GM10266 (cell line): Measurements from ENCODE around the gene DUSP23.

Source experiments
- DNase-seq: peaks from one replicate; pipeline ENCODE4 v3.0.0; 2012; ENCODE audit errors: extremely low spot score
- TF ChIP-seq, protein P1 (sequence below): IDR thresholded peaks from 2 replicates; pipeline ENCODE4 v1.5.1; 2012; ENCODE audit warnings: mild to moderate bottlenecking, low read depth; ENCODE audit not compliant: control insufficient read depth, insufficient read depth; ENCODE audit errors: missing control alignments

DUSP23 gene

DNA sequence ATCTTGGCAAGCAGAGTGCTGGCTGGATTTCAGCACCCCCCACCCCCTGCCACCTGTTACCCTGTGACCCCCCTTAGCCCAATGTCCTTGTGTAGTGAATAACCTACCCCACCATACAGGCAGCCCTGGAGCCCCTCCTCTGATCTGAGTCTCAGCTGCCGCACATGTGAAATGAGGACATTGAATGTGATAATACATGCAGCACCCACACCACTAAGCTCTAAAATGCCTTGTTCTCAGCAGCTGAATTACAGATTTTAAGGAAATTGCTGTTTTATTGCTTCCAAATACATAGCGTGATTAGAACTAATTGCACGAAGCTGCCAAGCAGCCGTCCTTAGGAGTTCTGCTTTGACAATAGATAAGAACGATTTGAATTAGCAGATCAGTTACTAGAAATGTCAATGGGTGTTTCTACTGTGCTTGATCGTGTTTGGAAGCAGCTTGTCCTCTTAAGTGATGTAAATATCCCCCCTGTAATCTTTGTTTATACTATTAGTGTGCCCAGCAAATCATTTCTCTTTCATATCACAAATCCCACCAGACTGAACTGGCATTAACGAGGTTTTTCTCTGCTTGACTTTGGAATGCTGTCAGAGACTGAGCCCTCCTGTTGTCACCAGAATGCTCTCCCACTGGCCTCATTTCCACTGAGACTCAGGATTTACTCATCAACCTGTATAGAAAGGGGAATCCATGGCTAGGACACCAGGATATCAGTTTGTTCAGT, 50.8 kb downstream of the DUSP23 start:
- TF ChIP-seq, protein P1, sequence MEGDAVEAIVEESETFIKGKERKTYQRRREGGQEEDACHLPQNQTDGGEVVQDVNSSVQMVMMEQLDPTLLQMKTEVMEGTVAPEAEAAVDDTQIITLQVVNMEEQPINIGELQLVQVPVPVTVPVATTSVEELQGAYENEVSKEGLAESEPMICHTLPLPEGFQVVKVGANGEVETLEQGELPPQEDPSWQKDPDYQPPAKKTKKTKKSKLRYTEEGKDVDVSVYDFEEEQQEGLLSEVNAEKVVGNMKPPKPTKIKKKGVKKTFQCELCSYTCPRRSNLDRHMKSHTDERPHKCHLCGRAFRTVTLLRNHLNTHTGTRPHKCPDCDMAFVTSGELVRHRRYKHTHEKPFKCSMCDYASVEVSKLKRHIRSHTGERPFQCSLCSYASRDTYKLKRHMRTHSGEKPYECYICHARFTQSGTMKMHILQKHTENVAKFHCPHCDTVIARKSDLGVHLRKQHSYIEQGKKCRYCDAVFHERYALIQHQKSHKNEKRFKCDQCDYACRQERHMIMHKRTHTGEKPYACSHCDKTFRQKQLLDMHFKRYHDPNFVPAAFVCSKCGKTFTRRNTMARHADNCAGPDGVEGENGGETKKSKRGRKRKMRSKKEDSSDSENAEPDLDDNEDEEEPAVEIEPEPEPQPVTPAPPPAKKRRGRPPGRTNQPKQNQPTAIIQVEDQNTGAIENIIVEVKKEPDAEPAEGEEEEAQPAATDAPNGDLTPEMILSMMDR = no peak
- no peak for DNase-seq
